Activated CD8-positive, alpha-beta memory T cell treated with anti-CD3 and anti-CD28 coated beads for 48 hours (primary cell): ENCODE data around the gene GAS1.

Experiments used
- DNase-seq, 3 experiments: peaks; one replicate each; pipeline ENCODE4 v3.0.0-alpha.2; 2020; ENCODE audit warnings: low read depth in 2 of 3, low spot score in 2 of 3

The GAS1 gene, protein sequence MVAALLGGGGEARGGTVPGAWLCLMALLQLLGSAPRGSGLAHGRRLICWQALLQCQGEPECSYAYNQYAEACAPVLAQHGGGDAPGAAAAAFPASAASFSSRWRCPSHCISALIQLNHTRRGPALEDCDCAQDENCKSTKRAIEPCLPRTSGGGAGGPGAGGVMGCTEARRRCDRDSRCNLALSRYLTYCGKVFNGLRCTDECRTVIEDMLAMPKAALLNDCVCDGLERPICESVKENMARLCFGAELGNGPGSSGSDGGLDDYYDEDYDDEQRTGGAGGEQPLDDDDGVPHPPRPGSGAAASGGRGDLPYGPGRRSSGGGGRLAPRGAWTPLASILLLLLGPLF

DNA sequence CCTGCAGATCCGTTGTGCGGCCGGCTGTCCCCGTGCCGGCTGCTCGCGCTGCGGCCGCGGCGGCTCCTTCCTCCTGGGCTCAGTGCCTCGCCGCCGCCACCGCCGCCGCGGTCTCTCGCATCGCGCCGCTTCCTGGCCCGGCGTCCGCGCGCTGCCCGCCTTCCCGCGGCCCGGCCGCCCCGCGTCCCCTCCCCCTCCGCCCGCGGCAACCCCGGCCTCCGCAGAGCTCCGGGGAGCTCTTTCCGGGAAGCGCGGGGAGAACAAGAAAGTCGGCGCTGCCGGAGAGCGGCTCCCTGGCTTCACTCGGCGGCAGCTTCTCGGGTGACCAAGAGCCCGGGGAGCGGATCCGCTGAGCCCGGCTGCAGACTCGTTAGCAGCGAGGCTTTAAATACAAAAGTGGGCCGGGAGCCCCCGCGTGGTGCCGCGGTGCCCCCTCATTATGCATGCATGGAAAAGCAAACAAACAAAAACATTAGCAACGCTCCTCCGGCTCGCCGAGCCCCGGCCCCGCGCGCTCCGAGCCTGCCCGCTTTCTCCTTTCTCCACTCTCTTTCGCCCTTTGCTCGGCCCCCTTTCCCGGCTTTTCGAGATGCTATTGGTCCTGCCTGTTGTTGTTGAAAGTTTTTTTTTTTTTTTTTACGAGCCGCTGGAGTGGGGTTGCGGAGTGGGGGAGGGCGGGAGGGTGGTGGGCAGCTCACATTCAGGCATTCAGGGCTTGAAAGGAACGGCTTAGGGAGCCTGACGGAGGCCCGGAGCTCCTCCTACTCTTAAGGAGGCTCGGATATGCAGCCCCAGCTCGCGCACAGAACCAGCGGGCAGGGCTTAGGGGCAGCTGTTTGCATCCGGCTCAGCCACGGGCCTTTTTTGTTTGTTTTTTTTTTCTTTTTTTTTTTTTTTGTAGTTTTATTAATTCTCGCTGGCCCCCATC lies at the start of gene GAS1:
Gene GAS1 (minus strand): TSS at position 361 of the 928 bp plus-strand sequence. CDS start 727 bp downstream, outside the sequence.
- peak; percentile 8 to 26 (median 18) for DNase-seq

- no peak for DNase-seq
Observed at GRCh38 chr9:86994231-86994630, 46.9 kb upstream of the GAS1 start.

GRCh38 chr9:86993830-86994229 lies 46.5 kb upstream of the GAS1 start:
- no peak for DNase-seq

GRCh38 chr9:86991077-86991476 lies 43.8 kb upstream of the GAS1 start:
- DNase-seq = no peak

DNA sequence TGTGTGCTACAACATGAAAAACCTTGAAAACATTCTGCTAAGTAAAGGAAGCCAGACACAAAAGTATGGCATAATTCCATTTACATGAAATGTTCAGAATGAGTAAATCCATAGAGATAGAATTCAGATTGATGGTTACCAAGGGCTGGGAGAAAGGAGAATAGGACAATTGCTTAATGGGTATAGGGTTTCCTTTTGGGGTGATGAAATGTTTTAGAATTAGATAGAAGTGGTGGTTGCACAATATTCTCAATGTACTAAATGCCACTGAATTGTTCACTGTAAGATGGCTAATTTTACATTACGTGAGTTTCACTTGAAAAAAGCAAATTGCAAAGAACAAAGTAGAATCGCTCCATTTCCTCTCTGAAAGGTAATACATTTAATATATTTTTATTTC lies 43.0 kb upstream of the GAS1 start:
- DNase-seq = no peak

- DNase-seq = no peak
Observed at GRCh38 chr9:86987900-86988299, 40.6 kb upstream of the GAS1 start.

- no peak for DNase-seq
Observed at GRCh38 chr9:86985132-86985647, 37.9 kb upstream of the GAS1 start.

DNA sequence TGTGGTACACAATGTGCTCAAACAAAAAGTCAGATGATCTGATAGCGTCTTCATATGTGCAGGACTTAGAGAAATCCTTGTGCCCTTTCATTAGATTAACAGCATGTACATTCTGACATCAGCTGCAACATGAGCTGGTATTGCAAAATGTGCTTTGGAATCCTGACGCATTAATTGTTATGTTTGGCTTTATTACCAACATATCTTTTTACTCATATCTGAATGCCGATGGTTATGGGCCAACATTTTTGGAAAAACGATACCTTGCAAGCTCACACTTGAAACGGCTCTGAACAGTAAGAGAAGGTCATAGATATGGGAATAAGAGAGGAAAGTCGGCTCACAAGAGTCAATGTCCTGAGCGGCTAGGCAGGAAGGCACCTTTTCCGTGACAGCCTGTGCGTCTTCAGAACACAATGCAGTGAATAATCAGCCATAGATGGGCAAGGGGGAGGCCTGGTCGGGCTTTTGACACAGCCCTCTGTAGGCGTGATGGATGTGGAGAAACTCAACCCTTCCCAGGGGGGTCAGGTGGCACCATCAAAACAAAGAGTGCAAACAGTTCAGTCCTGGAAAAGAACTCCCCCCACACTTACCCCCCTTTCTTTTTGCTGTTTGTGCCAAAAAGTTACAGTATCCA lies 36.4 kb upstream of the GAS1 start:
- DNase-seq = no peak

- DNase-seq = no peak
Observed at GRCh38 chr9:86983249-86983619, 35.9 kb upstream of the GAS1 start.

GRCh38 chr9:86980802-86981201 lies 33.5 kb upstream of the GAS1 start:
- no peak for DNase-seq

- no peak for DNase-seq
Observed at GRCh38 chr9:86979657-86980056, 32.4 kb upstream of the GAS1 start.

- no peak for DNase-seq
Observed at GRCh38 chr9:86978922-86979474, 31.7 kb upstream of the GAS1 start.

- DNase-seq = no peak
Observed at GRCh38 chr9:86978413-86978812, 31.1 kb upstream of the GAS1 start.

- no peak for DNase-seq
Observed at GRCh38 chr9:86977205-86977835, 30.0 kb upstream of the GAS1 start.

GRCh38 chr9:86975606-86976005 lies 28.3 kb upstream of the GAS1 start:
- no peak for DNase-seq

- DNase-seq = no peak
Observed at GRCh38 chr9:86975036-86975435, 27.7 kb upstream of the GAS1 start.

DNA sequence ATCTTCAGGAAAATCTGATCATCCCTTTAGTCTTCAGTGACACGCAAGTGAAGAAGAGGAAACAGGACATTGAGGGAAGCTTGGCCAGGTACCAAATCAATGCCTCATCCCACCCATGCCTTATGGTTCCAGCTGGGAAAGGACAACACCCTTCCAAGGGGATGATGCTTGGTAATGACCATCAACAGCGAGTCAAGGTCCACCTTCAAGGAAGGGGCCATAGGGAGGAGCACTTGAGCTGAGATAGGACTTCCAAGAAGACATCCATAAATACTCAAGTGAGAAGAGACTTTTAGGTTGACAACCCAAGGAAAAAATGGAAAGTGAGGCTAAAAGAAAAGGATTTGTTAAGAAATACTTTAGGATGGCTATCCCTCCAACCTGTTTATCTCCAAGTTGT lies 27.1 kb upstream of the GAS1 start:
- DNase-seq = no peak

DNA sequence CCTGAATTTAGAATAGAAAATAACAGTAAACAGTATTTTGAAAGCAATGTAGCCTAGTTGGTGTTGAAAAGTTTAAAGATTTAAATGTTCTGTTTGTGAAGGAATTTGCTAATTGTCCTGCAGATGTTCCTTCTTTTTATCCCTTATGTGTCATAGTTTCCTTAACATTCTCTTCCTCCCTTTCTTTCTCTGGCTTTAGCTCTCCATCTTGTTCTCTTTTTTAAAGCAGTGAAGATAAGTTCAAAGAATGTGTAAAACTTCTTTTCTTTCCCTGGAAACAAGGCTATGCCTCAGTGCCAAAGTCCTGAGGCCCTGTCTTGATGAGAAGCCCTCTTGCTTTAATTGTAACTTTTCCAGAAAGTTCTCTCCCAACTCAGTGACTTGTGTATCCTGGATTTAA lies 24.4 kb upstream of the GAS1 start:
- no peak for DNase-seq

- no peak for DNase-seq
Observed at GRCh38 chr9:86968258-86968920, 21.1 kb upstream of the GAS1 start.

- DNase-seq = no peak
Observed at GRCh38 chr9:86966852-86967511, 19.7 kb upstream of the GAS1 start.
